Measurements from ENCODE around the gene PITPNC1. TPM values are rescaled to one million over a fixed set of nuclear protein-coding genes. Genes with fewer than 3 reads are reported as not detected.

PITPNC1 gene
- total RNA-seq, 1 donor from 2014 or later: 25.4 TPM

DNA sequence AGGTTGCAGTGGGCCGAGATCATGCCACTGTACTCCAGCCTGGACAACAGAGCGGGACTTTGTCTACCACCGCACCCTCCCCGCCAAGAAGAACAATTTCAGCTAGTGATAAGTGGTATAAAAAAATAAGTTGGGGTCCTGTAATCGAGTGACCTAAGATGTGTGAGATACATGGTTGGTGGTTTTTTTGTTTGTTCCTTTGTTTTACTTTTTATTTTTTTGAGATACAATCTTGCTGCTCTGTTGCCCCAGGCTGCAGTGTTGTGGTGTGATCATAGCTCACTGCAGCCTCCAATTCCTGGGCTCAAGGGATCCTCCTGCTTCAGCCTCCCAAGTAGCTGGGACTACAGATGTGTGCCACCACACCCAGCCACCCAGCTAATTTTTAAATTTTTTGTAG lies 58.7 kb downstream of the PITPNC1 start:
- intact Hi-C loops (cut with DNase I): no loop called here
- Histone ChIP-seq H3K4me1 (peaks cover 37% of the 10 kb centered on the region), H3K27ac (peak overlapping the region; percentile 36)

DNA sequence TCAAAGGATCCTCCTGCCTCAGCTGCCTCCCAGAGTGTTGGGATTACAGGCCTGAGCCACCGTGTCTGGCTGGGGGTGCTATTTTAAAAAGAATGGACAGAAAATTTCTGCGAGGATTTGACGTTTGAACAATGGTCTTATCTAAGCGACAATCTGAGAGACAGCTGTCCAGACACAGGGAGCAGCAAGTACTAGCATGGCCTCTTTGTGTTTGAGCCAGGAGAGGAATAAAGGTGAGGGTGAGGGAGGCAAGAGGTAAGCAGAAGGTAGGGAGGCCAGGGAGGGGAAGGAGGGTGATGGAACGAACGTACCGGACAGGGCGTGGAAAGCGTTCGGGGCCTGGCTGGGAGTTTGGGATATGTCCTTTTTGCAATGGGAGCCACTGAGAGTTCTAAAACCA lies 59.2 kb downstream of the PITPNC1 start:
- ATAC-seq: no peak
- TF ChIP-seq, protein P1, sequence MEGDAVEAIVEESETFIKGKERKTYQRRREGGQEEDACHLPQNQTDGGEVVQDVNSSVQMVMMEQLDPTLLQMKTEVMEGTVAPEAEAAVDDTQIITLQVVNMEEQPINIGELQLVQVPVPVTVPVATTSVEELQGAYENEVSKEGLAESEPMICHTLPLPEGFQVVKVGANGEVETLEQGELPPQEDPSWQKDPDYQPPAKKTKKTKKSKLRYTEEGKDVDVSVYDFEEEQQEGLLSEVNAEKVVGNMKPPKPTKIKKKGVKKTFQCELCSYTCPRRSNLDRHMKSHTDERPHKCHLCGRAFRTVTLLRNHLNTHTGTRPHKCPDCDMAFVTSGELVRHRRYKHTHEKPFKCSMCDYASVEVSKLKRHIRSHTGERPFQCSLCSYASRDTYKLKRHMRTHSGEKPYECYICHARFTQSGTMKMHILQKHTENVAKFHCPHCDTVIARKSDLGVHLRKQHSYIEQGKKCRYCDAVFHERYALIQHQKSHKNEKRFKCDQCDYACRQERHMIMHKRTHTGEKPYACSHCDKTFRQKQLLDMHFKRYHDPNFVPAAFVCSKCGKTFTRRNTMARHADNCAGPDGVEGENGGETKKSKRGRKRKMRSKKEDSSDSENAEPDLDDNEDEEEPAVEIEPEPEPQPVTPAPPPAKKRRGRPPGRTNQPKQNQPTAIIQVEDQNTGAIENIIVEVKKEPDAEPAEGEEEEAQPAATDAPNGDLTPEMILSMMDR (IDR thresholded peaks at IDR 0.05): no peak

More for the DNA sequence above, 58.7 kb downstream of the PITPNC1 start:
- DNase-seq: no peak
- TF ChIP-seq, protein P1 (IDR thresholded peaks at IDR 0.05): no peak
- Histone ChIP-seq H3K4me3 (no peak overlapping the region), H3K36me3 (no peaks in the 10 kb centered on the region), H3K9me3 (no peaks in the 10 kb centered on the region), H3K27me3 (no peaks in the 10 kb centered on the region)
- no peak for ATAC-seq

GRCh38 chr17:67438667-67439066 lies 61.6 kb downstream of the PITPNC1 start:
- no peak for ATAC-seq
- H3K4me1 ChIP-seq: peaks cover 34% of the 10 kb centered on the region

More for the DNA sequence above, 59.2 kb downstream of the PITPNC1 start:
- H3K4me1 ChIP-seq: peaks cover 37% of the 10 kb centered on the region
- DNase-seq: peak; percentile 46
- H3K4me3 ChIP-seq: no peak overlapping the region
- H3K27ac ChIP-seq: peak overlapping the region; percentile 36
- no peaks in the 10 kb centered on the region for H3K36me3 ChIP-seq
- no peaks in the 10 kb centered on the region for H3K27me3 ChIP-seq
- intact Hi-C loops (cut with DNase I): no loop called here
- no peaks in the 10 kb centered on the region for H3K9me3 ChIP-seq

DNA sequence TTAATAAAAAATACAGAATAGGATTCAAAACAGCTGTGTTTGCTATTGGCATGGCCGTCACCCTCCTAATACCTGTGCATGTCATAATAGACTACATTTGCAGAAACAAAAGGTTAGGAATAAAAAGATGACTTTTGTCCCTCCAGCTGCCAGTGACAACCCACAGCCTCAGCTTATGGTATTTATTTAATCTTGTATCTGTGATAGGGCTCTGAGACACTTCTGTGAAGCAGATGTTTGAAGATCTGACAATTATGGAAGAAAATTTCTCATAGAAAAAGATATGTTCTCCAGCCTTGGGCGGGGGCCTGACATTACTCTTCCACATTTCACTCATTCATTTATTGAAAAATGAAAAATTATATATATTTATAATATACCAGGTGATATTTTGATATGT lies 62.2 kb downstream of the PITPNC1 start:
- no peak overlapping the region for H3K4me3 ChIP-seq
- no peak for DNase-seq
- TF ChIP-seq, protein P1 (IDR thresholded peaks at IDR 0.05): no peak
- ATAC-seq: no peak
- H3K4me1 ChIP-seq: peaks cover 36% of the 10 kb centered on the region
- H3K27ac ChIP-seq: no peak overlapping the region
- no peaks in the 10 kb centered on the region for H3K9me3 ChIP-seq
- H3K36me3 ChIP-seq: no peaks in the 10 kb centered on the region
- intact Hi-C loops (cut with DNase I): no loop called here
- H3K27me3 ChIP-seq: no peaks in the 10 kb centered on the region

More at GRCh38 chr17:67438667-67439066, 61.6 kb downstream of the PITPNC1 start:
- Histone ChIP-seq H3K36me3 (no peaks in the 10 kb centered on the region), H3K4me3 (no peak overlapping the region), H3K27me3 (no peaks in the 10 kb centered on the region), H3K9me3 (no peaks in the 10 kb centered on the region), H3K27ac (no peak overlapping the region)
- intact Hi-C loops (cut with DNase I): no loop called here
- TF ChIP-seq, protein P1 (IDR thresholded peaks at IDR 0.05): no peak
- DNase-seq: no peak

- peaks cover 36% of the 10 kb centered on the region for H3K4me1 ChIP-seq
- H3K9me3 ChIP-seq: no peaks in the 10 kb centered on the region
- H3K27ac ChIP-seq: peak overlapping the region; percentile 65
- H3K36me3 ChIP-seq: no peaks in the 10 kb centered on the region
- H3K27me3 ChIP-seq: no peaks in the 10 kb centered on the region
- TF ChIP-seq, protein P1 (IDR thresholded peaks at IDR 0.05): no peak
- H3K4me3 ChIP-seq: no peak overlapping the region
- intact Hi-C loops (cut with DNase I): no loop called here
- DNase-seq: no peak
- no peak for ATAC-seq
Observed at GRCh38 chr17:67440277-67441051, 63.4 kb downstream of the PITPNC1 start.

All from upper lobe of right lung (tissue), 1 donor.